HG03039 (cell line): ENCODE measurements around the gene MAGI2.
"Not testable (repeated sequence)": the region's sequence is repeated elsewhere in the genome, so short reads cannot be mapped to it uniquely, and the experiment has no call there.

Source experiments
- ATAC-seq: cut with Tn5 transposase; IDR thresholded peaks from one replicate; pipeline ENCODE4 v1.9.1; 2021; ENCODE audit warnings: mild to moderate bottlenecking, moderate library complexity; ENCODE audit not compliant: unreplicated experiment

Gene MAGI2

DNA sequence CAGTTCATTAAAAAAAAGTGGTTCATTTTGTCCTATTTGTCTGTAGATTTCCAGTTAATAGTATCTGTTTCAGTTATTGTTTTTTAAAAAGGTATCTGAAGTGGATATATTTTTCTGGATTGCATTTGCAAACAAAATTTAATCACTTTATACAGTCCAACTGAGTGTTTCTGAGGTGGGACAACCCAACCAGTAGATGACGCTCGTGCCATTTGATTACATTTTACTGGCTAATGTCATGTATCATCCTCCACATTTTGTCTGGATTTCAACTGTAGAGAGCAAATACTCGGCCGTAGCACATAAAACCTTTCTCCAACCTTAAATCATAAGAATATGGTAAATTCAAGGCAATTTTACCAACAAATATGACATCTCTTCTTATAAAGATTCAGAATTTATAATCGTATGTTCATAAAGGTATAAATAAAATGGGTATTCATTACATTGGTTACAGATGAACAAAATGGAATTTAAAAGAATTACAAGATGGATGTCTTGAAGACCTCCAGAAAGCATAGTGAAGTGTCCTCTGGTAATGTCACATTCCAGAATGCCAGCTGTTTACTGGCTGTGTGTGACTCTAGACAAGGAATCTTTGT, 865.9 kb downstream of the MAGI2 start:
- ATAC-seq: no peak

GRCh38 chr7:78585980-78586379, 867.5 kb downstream of the MAGI2 start:
- no peak for ATAC-seq

DNA sequence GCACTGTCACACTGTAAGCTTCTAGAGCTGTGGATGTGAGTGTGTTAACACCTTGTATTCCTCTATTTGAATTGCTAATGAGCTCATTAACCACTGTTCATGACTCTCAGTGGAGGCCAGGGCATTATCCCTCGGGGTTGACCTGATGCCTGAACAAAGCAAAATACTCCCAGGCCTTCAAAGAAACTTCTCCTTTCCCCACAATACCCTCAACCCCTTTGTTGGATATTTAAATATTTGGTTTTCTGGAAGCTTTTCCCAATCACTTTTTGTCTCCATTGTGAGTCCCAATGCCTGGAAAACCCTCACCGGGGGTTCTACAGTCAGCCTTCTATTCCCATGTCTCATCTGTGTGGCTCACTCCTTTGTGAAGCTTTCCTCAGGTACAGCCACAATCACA, 874.8 kb downstream of the MAGI2 start:
- no peak for ATAC-seq

GRCh38 chr7:78577174-78577952, 876.1 kb downstream of the MAGI2 start:
- ATAC-seq: not testable (repeated sequence)

DNA sequence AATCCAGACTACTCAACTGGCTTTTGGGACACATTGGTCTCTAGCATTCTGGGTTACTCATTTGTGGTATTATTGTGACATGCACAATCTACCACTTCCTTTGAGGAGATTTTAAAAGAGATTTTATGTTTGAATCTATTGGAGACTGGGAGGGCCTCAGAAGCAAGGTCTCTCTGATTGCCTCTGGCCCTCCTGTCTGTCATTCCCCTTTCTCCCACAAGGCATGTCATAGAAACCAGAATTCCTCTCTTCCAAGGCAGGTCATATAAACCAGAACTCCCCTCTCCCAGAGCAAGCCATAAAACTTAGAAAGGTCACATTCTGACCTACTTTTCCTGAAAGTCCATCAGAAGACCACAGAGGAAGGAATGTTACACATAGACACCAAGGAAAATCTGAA, 877.2 kb downstream of the MAGI2 start:
- no peak for ATAC-seq

- ATAC-seq: no peak
Measured at GRCh38 chr7:78571292-78571691, 882.2 kb downstream of the MAGI2 start.

DNA sequence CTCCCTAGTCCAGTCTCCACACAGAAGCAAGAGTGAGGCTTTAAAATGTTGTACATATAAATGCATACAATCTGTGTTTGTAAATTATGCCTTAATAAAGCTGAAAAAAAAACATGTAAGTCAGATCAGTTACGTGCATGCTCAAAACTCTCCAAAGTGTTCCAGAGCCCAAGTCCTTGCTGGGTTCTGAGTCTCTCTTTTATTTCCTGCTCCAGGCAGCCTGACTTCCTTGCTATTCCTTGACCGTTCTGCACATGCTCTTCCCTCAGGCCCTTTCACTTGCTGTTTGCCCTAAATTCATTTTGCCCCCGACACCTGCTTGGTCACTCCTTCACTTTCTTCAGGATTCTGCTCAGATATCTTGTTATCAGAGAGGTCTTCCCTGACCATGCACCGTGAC, 884.8 kb downstream of the MAGI2 start:
- ATAC-seq: no peak

DNA sequence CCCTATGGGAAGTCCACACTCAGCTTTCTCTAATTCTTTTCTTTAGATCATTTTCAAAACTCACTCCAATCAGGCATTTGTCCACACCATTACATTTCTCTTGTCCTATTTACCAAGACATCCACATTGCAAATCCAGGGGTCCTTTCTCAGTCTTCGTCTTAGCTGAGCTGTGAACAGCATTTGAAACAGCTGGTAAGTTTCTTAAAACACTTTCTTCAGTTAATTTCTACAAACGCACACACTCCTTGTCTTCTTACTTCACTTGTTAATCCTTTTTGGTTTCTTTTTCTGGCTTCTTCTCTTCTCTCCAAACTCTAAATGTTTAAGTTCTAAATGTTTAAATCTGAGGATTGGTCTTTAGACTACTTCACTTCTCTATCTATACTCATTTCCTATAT, 885.6 kb downstream of the MAGI2 start:
- no peak for ATAC-seq

- no peak for ATAC-seq
Measured at GRCh38 chr7:78565784-78566183, 887.7 kb downstream of the MAGI2 start.

GRCh38 chr7:78563191-78563590, 890.3 kb downstream of the MAGI2 start:
- ATAC-seq: no peak

GRCh38 chr7:78562191-78562590, 891.3 kb downstream of the MAGI2 start:
- no peak for ATAC-seq

GRCh38 chr7:78558566-78558965, 894.9 kb downstream of the MAGI2 start:
- no peak for ATAC-seq

DNA sequence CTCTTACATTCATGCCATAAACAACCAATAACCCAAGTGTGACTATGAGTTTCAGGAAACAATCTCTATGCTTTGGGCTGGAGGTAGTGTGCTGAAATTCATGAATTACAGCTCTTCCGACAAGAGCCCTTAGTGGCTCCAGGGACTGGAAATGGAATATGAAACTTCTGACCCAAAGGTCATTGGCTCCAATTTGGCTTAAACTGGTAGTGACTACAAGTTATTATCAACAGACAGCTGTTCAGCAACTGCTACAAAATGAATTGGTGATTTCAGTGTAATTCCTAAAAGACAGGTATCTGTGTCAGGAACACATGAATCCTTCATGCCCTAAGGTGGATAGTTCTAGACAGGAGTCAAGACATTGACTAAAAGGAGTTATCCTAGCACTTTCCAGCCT, 909.5 kb downstream of the MAGI2 start:
- ATAC-seq: no peak

DNA sequence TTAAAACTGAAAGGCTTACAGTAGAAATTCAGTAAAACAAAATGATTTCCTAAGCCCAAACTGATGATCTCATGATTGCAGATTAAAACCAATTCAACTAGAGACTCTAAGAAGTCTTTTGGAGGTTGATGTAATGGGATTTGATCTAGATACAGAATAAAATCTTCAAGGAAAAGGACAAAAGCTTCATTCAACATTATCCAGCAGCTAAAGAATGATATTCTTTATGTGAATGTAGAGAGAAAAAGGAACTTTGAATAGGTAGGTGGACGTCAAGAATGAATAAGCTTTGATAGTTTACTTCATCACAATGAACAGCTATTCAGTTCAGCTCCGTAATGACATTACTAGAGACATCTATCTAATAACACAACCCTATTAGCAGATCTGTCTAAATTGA, 910.5 kb downstream of the MAGI2 start:
- no peak for ATAC-seq

GRCh38 chr7:78542541-78542940, 910.9 kb downstream of the MAGI2 start:
- no peak for ATAC-seq

DNA sequence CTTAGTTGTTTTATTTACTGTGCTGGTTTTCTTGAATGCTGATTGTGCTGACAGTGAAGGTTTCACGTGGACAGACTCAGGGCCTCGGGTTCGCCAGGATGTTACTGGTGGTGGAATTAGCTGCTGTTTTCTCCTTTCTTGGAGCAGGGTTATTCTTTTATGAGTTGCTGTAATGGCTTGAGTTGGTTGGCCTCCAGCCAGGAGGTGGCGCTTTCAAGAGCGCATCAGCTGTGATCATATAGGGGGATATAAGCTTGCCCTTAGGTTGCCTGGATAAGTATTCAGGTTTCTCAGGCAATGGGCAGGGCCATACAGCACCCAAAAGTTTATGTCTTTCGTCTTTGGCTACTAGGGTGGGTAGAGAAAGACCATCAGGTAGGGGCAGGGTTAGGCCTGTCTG, 913.6 kb downstream of the MAGI2 start:
- ATAC-seq: no peak

DNA sequence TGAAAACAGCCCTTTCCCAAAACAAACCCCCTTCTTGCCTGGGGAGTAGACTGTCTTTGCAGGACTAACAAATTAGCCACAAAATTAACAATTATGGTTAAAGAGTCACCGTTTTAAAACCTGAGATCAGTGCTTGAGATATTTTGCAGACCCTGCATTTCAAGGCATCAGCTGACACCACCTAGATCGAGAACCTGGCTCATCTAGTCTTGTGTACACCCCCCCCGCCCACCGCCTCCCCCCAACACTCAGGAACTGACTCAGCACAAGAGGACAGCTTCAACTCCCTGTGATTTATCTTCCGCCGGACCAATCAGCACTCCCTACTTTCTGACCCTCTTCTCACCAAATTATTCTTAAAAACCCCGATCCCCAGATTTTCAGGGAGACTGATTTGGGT, 917.8 kb downstream of the MAGI2 start:
- ATAC-seq: no peak

DNA sequence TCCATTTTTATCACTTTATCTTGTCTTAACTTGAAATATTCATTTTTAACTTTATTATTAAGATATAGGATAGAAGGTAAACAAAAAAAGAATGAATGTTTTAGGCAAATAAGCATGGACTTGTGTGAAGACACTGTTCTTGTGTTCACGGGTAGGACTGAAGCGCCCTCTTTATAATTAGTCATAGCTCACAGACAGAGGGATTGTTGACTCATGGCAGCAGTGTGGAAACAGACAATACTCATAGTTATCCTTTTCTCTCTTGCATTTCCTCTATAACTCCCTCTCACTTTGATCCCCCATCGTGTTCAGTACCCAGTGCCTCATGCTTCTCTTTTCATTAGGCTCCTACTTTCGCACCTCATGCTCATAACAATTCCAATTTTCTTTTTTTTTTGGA, 923.1 kb downstream of the MAGI2 start:
- no peak for ATAC-seq

DNA sequence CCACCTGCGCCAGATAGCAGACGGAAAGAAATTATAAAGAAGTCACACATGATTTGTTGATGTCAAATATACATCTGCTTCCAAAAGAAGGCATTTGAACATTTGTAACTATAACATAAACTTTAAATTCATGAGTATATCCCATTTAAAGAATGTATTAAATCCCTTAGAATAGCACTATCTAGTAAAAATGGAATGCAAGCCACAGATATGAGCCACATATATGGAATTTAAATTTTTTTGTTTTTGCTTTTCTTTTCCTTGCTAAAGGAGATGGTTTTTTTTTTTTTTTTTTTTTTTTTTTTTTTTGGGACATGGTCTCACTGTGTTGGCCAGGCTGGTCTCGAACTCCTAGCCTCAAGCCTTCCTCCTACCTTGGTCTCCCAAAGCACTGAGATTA, 924.1 kb downstream of the MAGI2 start:
- ATAC-seq: no peak

GRCh38 chr7:78528964-78529363, 924.5 kb downstream of the MAGI2 start:
- no peak for ATAC-seq

DNA sequence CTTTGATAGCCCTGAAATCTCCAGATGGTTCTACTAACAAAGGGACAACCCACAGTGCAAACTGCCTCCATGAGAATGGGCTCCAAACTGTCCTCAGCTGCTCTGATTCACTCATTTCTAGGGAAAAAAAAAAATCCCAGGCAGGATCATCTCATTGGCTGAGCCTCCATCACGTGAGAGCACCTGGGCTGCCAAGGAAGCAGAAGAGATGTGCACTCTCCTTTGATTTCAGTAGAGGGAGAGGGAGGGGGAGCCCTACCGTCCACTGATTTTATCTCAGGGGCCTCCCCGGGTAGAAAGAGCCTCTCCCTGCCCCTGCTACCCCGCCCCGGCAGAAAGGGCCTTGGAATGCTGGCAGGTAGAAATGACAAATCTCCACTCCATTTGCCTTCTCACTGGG, 929.5 kb downstream of the MAGI2 start:
- ATAC-seq: no peak

DNA sequence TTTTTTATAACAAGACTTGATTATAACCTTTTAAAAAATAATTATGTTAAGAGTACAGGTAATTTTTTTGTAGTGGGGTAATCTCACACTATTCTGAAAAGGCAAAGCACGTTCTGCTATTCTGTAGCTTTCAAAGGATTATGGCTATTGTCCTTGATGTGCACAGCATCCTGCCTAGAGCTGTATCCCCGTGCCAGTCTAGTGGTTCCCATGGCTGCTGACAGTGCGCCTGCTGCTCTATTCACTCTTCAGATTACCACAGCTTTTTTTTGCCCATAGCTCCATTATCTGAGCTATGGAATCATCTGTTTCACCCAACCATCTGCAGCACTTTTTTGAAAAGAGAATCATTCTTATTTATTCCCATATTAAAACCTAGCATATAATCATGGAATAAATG, 931.5 kb downstream of the MAGI2 start:
- ATAC-seq: no peak

DNA sequence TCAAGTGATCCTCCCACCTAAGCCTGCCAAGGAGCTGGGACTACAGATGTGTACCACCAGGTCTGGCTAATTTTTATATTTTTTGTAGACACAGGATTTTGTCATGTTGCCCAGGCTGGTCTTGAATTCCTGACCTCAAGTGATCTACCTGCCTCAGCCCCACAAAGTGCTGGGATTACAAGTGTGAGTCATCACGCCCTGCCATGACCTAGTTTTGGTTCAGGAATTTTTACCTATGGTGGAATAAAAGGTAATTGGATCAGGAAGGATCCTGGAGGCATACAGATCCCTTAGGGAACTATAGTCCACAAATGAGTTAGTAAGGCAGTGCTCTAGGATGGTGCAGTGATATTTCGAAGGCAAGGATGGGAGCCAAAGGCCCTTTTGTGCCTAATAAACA, 937.0 kb downstream of the MAGI2 start:
- ATAC-seq: no peak
